CD4-positive, CD25-positive, alpha-beta regulatory T cell (primary cell): ENCODE measurements around the gene PZP. TPM values are rescaled to one million over a fixed set of nuclear protein-coding genes. Genes with fewer than 3 reads are reported as not detected.
"Not testable (repeated sequence)": the region's sequence is repeated elsewhere in the genome, so short reads cannot be mapped to it uniquely, and the experiment has no call there.

Experiments
- ATAC-seq, 2 donors: fragments of 150-1000 bp; cut with Tn5 transposase; one replicate each; pipeline ENCODE4 v1.10.0; 2021; ENCODE audit warnings: low read depth in 2 of 2, moderate number of reproducible peaks in 2 of 2, moderate library complexity in 1 of 2
- DNase-seq, 3 donors: peaks; one replicate each; pipeline versions ENCODE4 v3.0.0 to v3.0.0-alpha.2; 2012 to 2022; ENCODE audit warnings: mixed read lengths in 1 of 3
- H3K27ac ChIP-seq: one replicate; pipeline ENCODE4 v1.7.0; 2013; ENCODE audit warnings: mild to moderate bottlenecking, low read length; ENCODE audit not compliant: insufficient read depth, poor library complexity, severe bottlenecking
- H3K27me3 ChIP-seq: one replicate; pipeline ENCODE4 v1.7.0; 2013; ENCODE audit warnings: low read length; ENCODE audit not compliant: control insufficient read depth, insufficient read depth
- H3K36me3 ChIP-seq: one replicate; pipeline ENCODE4 v1.7.0; 2013; ENCODE audit warnings: mild to moderate bottlenecking, low read length, moderate library complexity; ENCODE audit not compliant: control insufficient read depth, insufficient read depth
- H3K4me1 ChIP-seq: 2 replicates; pipeline ENCODE4 v1.7.0; 2013; ENCODE audit warnings: mild to moderate bottlenecking, low read length; ENCODE audit not compliant: insufficient read depth, control insufficient read depth, poor library complexity, severe bottlenecking
- H3K4me3 ChIP-seq: one replicate; pipeline ENCODE4 v1.7.0; 2013; ENCODE audit warnings: low read depth, mild to moderate bottlenecking, low read length, moderate library complexity
- H3K9me3 ChIP-seq, 2 experiments: 1 replicate in 1 of 2; 2 replicates in 1 of 2; pipeline ENCODE4 v1.7.0; 2013; ENCODE audit warnings: low read length in 2 of 2, mild to moderate bottlenecking in 1 of 2, moderate library complexity in 1 of 2; ENCODE audit not compliant: control insufficient read depth in 2 of 2
- H3K27ac Mint-ChIP-seq, 3 donors: one replicate each; pipeline ENCODE4 v1.8.0; 2020 to 2022; ENCODE audit warnings: mild to moderate bottlenecking in 3 of 3, mixed read lengths in 3 of 3, moderate library complexity in 2 of 3
- H3K27me3 Mint-ChIP-seq: one replicate; pipeline ENCODE4 v1.8.0; 2022; ENCODE audit warnings: mild to moderate bottlenecking, mixed read lengths
- H3K36me3 Mint-ChIP-seq: one replicate; pipeline ENCODE4 v1.8.0; 2020; ENCODE audit warnings: mixed read lengths
- H3K4me1 Mint-ChIP-seq, 4 donors: one replicate each; pipeline ENCODE4 v1.8.0; 2020 to 2022; ENCODE audit warnings: mixed read lengths in 4 of 4, mild to moderate bottlenecking in 1 of 4
- H3K4me3 Mint-ChIP-seq, 4 donors: one replicate each; pipeline ENCODE4 v1.8.0; 2020 to 2022; ENCODE audit warnings: mild to moderate bottlenecking in 4 of 4, mixed read lengths in 4 of 4, moderate library complexity in 3 of 4
- H3K9me3 Mint-ChIP-seq, 7 donors: one replicate each; pipeline ENCODE4 v1.8.0; 2020 to 2022; ENCODE audit warnings: mixed read lengths in 7 of 7, mild to moderate bottlenecking in 3 of 7, moderate library complexity in 2 of 7
- polyA plus RNA-seq, 4 donors: library from polyadenylated mRNA; unstranded; fragments of 300-500 nt; fragmentation: Illumina TruSeq; gene quantifications; one replicate each; pipeline ENCODE4 v1.2.3, GENCODE V29; 2021
- total RNA-seq: library from RNA; stranded (reverse); gene quantifications from one replicate; pipeline ENCODE4 v1.2.3, GENCODE V29; 2022

PZP gene
- total and polyA plus RNA-seq, 5 donors from 2014 or later: 0.29 TPM; not detected in 4

DNA sequence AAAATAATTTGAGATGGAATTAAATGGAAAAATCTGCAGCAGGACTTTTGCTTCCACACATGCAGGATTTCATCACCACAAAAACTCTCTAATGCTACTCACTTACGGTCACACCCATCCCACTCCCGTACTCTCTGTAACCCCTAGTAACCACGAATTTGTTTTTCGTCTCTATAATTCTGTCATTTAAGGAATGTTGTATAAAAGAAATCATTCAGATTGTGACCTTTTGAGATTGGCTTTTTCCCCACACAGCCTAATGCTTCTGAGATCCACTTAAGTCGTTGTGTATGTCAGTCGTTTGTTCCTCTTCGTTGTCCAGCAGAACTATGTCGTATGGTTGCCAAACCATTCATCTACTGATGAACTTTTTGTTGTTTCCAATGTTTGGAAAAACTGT lies 19.8 kb upstream of the PZP start:
- H3K27me3 Mint-ChIP-seq: peaks cover 13% of the 10 kb centered on the region
- Histone ChIP-seq H3K4me3 (no peak overlapping the region), H3K27ac (no peak overlapping the region), H3K9me3 (no peaks in the 10 kb centered on the region), H3K4me1 (no peaks in the 10 kb centered on the region), H3K36me3 (no peaks in the 10 kb centered on the region), H3K27me3 (peaks cover 13% of the 10 kb centered on the region)
- H3K36me3 Mint-ChIP-seq: no peaks in the 10 kb centered on the region
- no peak overlapping the region for H3K4me3 Mint-ChIP-seq
- ATAC-seq (no peak), DNase-seq (no peak)
- H3K27ac Mint-ChIP-seq: no peak overlapping the region
- no peaks in the 10 kb centered on the region for H3K4me1 Mint-ChIP-seq
- H3K9me3 Mint-ChIP-seq: peaks cover 0 to 6% (median 3%) of the 10 kb centered on the region in 7 donors

DNA sequence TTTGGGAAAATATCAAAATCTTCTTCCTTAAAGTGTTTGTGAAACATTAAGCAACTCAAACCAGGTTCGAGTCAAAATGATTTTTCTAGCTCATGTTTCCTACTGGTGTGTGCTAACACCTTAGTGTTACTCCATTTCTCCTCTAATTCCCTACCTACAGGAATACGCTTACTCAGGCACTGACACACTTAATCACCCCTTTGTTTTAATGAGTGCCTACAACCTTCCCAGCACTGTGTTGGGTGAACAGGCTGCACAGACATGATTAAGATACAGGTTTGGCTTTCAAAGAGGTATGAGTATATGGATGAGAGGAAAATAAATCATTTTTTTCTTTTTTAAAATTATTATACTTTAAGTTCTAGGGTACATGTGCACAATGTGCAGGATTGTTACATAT lies 15.6 kb upstream of the PZP start:
- peaks cover 3% of the 10 kb centered on the region for H3K27me3 ChIP-seq
- no peaks in the 10 kb centered on the region for H3K36me3 Mint-ChIP-seq
- H3K9me3 Mint-ChIP-seq: peaks cover 0 to 6% (median 2%) of the 10 kb centered on the region in 7 donors
- no peaks in the 10 kb centered on the region for H3K9me3 ChIP-seq
- no peak overlapping the region for H3K27ac ChIP-seq
- no peaks in the 10 kb centered on the region for H3K4me1 ChIP-seq
- no peak overlapping the region for H3K4me3 ChIP-seq
- no peaks in the 10 kb centered on the region for H3K4me1 Mint-ChIP-seq
- no peaks in the 10 kb centered on the region for H3K36me3 ChIP-seq
- DNase-seq (no peak), ATAC-seq (no peak)
- no peak overlapping the region for H3K4me3 Mint-ChIP-seq
- H3K27ac Mint-ChIP-seq: no peak overlapping the region
- H3K27me3 Mint-ChIP-seq: peaks cover 19% of the 10 kb centered on the region

DNA sequence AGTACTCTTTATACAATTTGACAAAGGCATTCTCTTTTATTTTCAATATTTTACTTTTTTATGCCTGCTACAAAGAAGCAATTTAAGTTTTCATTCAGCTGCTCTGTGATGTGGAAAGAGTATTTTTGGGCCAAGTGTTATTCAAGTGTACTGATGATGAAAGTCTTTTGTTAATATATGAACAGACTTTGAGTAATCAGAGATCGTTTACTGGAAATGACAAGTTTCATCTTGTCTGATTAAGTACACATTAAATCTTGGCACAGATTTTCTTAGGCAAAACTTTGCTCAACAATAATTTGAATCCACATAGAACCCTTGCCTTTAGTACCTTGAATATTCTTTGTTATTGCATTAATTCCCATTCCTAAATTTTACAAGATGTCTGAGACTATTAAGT lies 13.3 kb upstream of the PZP start:
- no peak overlapping the region for H3K27ac ChIP-seq
- H3K27ac Mint-ChIP-seq: no peak overlapping the region
- H3K36me3 ChIP-seq: no peaks in the 10 kb centered on the region
- no peaks in the 10 kb centered on the region for H3K4me1 ChIP-seq
- DNase-seq (no peak), ATAC-seq (no peak)
- no peak overlapping the region for H3K4me3 Mint-ChIP-seq
- H3K4me3 ChIP-seq: no peak overlapping the region
- no peaks in the 10 kb centered on the region for H3K27me3 ChIP-seq
- no peaks in the 10 kb centered on the region for H3K36me3 Mint-ChIP-seq
- H3K9me3 ChIP-seq: no peaks in the 10 kb centered on the region
- peaks cover 0 to 5% (median 0%) of the 10 kb centered on the region in 4 donors for H3K4me1 Mint-ChIP-seq
- H3K27me3 Mint-ChIP-seq: peaks cover 21% of the 10 kb centered on the region
- peaks cover 0 to 6% (median 2%) of the 10 kb centered on the region in 7 donors for H3K9me3 Mint-ChIP-seq

DNA sequence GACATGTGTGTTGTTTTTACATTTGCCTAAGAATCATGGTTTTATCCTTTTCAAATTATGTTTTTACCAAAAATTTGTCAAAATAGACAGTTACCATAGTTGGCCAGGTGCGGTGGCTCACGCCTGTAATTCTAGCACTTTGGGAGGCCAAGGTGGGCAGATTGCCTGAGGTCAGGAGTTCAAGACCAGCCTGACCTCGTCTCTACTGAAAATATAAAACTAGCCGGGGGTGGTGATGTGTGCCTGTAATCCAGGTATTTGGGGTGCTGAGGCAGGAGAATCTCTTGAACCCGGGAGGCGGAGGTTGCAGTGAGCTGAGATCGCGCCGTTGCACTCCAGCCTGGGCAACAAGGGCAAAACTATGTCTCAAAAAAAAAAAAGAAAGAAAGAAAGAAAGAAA lies 12.8 kb upstream of the PZP start:
- H3K4me3 Mint-ChIP-seq, H3K27me3 ChIP-seq, H3K4me3 ChIP-seq, H3K36me3 Mint-ChIP-seq, H3K4me1 Mint-ChIP-seq, ATAC-seq, H3K36me3 ChIP-seq, H3K9me3 Mint-ChIP-seq, DNase-seq, H3K9me3 ChIP-seq, H3K27ac Mint-ChIP-seq, H3K4me1 ChIP-seq, H3K27ac ChIP-seq: not testable (repeated sequence)
- peaks cover 21% of the 10 kb centered on the region for H3K27me3 Mint-ChIP-seq

DNA sequence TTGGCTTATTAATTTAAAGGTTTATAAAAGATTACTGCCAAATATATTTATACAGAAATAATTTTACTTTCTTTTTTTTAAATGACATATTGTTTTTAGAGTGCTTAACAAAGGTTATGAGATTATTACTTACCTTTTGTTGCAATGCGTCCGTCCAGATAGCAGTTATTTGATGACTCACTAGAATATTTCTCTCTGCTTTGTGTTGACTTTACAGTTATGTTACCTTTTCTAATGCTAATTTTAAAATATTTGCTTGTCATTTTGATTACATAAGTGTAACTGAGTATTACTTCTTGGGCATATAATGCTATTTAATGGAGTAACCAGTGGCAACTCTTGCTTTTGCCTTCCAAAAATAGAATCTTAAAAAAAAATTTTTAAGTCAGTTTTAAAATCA lies 6.3 kb upstream of the PZP start:
- no peak for DNase-seq
- no peak overlapping the region for H3K4me3 Mint-ChIP-seq
- H3K9me3 Mint-ChIP-seq: peaks cover 0 to 3% (median 0%) of the 10 kb centered on the region in 7 donors
- peaks cover 7% of the 10 kb centered on the region for H3K27me3 ChIP-seq
- H3K4me1 Mint-ChIP-seq: peaks cover 0 to 5% (median 0%) of the 10 kb centered on the region in 4 donors
- no peak for ATAC-seq
- no peak overlapping the region for H3K4me3 ChIP-seq
- H3K27ac ChIP-seq: no peak overlapping the region
- H3K4me1 ChIP-seq: no peaks in the 10 kb centered on the region
- no peaks in the 10 kb centered on the region for H3K36me3 ChIP-seq
- H3K36me3 Mint-ChIP-seq: no peaks in the 10 kb centered on the region
- H3K9me3 ChIP-seq: no peaks in the 10 kb centered on the region
- H3K27me3 Mint-ChIP-seq: peaks cover 12% of the 10 kb centered on the region
- H3K27ac Mint-ChIP-seq: no peak overlapping the region

DNA sequence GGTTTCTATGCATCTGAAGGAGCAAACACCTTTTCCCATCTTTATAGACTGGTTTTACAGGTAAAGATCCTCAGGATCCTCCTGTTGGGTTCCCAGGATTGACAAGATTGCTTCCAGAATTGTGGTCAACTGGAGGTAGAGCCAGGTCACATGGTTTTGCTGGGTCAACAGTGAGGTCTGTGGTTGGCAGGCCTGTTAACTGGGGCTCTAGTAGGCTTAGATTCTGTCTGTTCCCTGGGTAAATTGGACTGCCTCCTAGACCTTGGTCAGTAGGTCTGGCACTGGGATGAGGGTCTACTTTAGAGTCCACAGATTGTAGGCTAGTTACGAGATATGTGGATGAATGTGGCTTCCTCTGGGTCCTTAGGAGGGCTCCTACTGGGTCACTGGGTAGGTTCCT lies 3.5 kb upstream of the PZP start:
- no peaks in the 10 kb centered on the region for H3K9me3 Mint-ChIP-seq
- no peak for DNase-seq

DNA sequence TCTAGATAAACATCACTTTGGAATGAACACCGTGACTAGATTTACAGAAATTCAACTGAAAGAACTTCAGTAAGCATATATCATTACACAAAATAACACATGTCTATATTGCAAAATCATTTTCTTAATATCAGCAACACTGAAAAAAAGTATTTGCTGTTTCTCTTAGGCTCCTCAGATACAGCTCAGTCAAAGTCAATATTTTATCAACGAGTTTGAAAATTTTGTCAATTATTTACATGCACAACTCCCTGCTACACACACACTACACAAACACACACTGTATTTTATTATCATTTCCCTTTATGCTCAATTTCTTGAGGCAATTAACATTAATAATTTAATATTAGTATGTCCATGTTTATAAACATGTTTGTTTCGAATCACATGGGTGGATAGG lies 3.8 kb downstream of the PZP start:
- Histone ChIP-seq H3K27me3 (peaks cover 4% of the 10 kb centered on the region), H3K9me3 (no peaks in the 10 kb centered on the region), H3K4me1 (no peaks in the 10 kb centered on the region), H3K4me3 (no peak overlapping the region), H3K27ac (no peak overlapping the region), H3K36me3 (no peaks in the 10 kb centered on the region)
- Mint-ChIP-seq H3K9me3 (no peaks in the 10 kb centered on the region), H3K27ac (no peak overlapping the region), H3K4me1 (no peaks in the 10 kb centered on the region), H3K36me3 (no peaks in the 10 kb centered on the region), H3K27me3 (peaks cover 10% of the 10 kb centered on the region), H3K4me3 (no peak overlapping the region)
- DNase-seq: no peak
- ATAC-seq: no peak

More for the DNA sequence above, 3.5 kb upstream of the PZP start:
- no peak overlapping the region for H3K27ac ChIP-seq
- H3K27me3 Mint-ChIP-seq: no peaks in the 10 kb centered on the region
- H3K36me3 Mint-ChIP-seq: no peaks in the 10 kb centered on the region
- no peak overlapping the region for H3K27ac Mint-ChIP-seq
- no peak overlapping the region for H3K4me3 ChIP-seq
- no peaks in the 10 kb centered on the region for H3K4me1 Mint-ChIP-seq
- ATAC-seq: no peak
- no peaks in the 10 kb centered on the region for H3K9me3 ChIP-seq
- no peak overlapping the region for H3K4me3 Mint-ChIP-seq
- H3K27me3 ChIP-seq: peaks cover 10% of the 10 kb centered on the region
- no peaks in the 10 kb centered on the region for H3K4me1 ChIP-seq
- no peaks in the 10 kb centered on the region for H3K36me3 ChIP-seq

DNA sequence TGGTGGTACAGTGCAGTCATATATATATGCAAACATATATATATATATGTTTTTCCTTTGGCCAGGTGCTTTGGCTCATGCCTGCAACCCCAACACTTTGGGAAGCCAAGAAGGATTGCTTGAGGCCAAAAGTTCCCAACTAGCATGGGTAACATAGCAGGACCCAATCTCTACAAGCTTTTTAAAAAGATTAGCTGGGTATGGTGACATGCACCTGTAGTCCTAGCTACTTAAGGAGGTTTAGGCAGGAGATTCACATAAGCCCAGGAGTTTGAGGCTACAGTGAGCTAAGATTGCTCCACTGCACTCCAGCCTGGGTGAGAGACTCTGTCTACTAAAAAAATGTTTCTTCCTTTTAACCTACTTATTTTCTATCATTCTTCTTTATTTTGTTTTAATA lies 10.2 kb downstream of the PZP start:
- Mint-ChIP-seq H3K36me3 (no peaks in the 10 kb centered on the region), H3K27me3 (peaks cover 21% of the 10 kb centered on the region), H3K27ac (no peak overlapping the region), H3K9me3 (no peaks in the 10 kb centered on the region), H3K4me1 (no peaks in the 10 kb centered on the region), H3K4me3 (no peak overlapping the region)
- DNase-seq (peak in 1 of 3 donors; percentile 28), ATAC-seq (no peak)
- H3K36me3 ChIP-seq: no peaks in the 10 kb centered on the region
- no peaks in the 10 kb centered on the region for H3K9me3 ChIP-seq
- no peak overlapping the region for H3K27ac ChIP-seq
- H3K4me1 ChIP-seq: no peaks in the 10 kb centered on the region
- no peaks in the 10 kb centered on the region for H3K27me3 ChIP-seq
- H3K4me3 ChIP-seq: no peak overlapping the region
